GM10248 (cell line): ENCODE results near the gene PAPPA2.

ENCODE experiments used
- CTCF ChIA-PET: fragments of 300-600 bp; sonication (Branson Sonifier 250); formaldehyde crosslinking; extraction: SDS; loops from one replicate; lab custom pipeline; 2021; ENCODE audit warnings: antibody characterized with exemption; lab: Yijun Ruan, JAX
- POLR2A ChIA-PET: fragments of 350-650 bp; sonication (Branson Sonifier 250); formaldehyde crosslinking; extraction: SDS; loops from one replicate; lab custom pipeline; 2020; ENCODE audit warnings: antibody characterized with exemption; lab: Yijun Ruan, JAX
- DNase-seq: peaks from one replicate; pipeline ENCODE4 v3.0.0; 2012; ENCODE audit errors: extremely low spot score
- CTCF ChIP-seq: IDR thresholded peaks from 2 replicates; pipeline ENCODE4 v1.5.1; 2012; ENCODE audit warnings: mild to moderate bottlenecking, low read depth; ENCODE audit errors: extremely low read depth, missing control alignments, control extremely low read depth

PAPPA2 gene

GRCh38 chr1:176485083-176485482 is 22.1 kb downstream of the PAPPA2 start:
- ChIA-PET CTCF (no interaction called here), POLR2A (no interaction called here)
- no peak for DNase-seq
- no peak for TF ChIP-seq CTCF

DNA sequence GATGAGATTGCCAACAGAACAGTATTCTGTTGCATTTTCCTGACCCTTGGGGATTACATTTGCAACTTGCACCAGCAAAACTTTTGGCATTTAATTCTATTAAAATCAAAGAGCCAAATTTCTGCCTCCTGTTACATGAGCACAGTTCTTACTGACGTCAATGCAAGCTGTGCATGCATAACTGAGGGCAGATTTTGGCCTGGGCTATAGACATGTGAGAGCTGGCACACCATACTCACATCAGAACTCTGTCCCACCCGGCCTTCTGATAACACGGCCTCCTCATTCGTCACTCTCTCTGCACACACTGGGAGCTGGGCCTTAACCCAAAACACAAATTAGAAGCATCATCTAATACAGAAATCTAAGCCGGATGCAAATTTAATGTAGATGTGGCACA is 31.5 kb downstream of the PAPPA2 start:
- CTCF ChIA-PET, result no interaction called here
- DNase-seq, result no peak
- POLR2A ChIA-PET, result no interaction called here
- no peak for TF ChIP-seq CTCF

DNA sequence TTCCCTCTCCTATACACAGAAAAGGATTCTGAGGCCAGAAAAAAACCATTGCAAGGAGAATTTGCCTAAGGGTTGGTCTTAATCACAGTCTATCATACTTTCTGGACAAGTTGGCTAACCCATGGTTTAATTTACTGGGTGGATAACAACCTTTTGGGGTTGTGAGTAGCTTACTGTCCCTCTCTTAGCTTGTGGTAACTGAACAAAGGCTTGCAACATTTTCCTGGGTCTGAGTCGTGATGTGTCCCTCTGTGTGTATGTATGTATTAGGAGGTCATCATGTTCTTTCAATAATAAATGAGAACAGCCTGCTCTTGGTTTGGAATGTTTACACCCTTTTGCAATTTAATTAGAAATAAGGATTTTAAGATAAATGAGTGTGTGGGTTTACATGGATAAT is 36.7 kb downstream of the PAPPA2 start:
- TF ChIP-seq CTCF, result no peak
- POLR2A ChIA-PET, result no interaction called here
- CTCF ChIA-PET, result interaction anchor here (1.0 kb wide), 1 partner anchor 13 kb away, joined by 3 read pairs; no protein-coding TSS in a partner anchor
- DNase-seq, result no peak

DNA sequence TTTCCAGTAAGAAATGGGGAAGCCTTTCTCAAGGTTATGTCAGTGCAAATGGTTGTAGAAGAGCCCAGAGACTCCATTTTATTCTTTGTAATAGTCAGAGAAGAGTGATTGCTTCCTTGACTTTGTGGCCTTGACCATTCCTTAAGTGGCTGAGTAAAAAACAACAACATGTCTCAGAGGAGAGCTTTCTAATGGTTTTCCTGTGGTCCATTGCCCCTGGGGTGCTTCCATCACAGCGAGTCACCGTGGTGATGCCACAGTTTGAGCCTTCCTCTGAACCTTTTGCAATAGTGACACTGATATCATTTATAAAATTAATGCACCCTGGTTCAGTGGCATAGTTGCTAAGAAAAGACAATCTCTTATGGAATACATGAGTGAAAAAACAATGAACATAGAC is 38.6 kb downstream of the PAPPA2 start:
- POLR2A ChIA-PET, result interaction anchor here (0.6 kb wide), 1 partner anchor 12 kb away, joined by 3 read pairs; no protein-coding TSS in a partner anchor
- no peak for DNase-seq
- CTCF ChIA-PET, result interaction anchor here (1.0 kb wide), 1 partner anchor 9 kb away, joined by 3 read pairs; no protein-coding TSS in a partner anchor
- TF ChIP-seq CTCF, result no peak

- POLR2A ChIA-PET, result no interaction called here
- no peak for TF ChIP-seq CTCF
- CTCF ChIA-PET, result no interaction called here
- no peak for DNase-seq
Measured at GRCh38 chr1:176504848-176505553, 42.0 kb downstream of the PAPPA2 start.

DNA sequence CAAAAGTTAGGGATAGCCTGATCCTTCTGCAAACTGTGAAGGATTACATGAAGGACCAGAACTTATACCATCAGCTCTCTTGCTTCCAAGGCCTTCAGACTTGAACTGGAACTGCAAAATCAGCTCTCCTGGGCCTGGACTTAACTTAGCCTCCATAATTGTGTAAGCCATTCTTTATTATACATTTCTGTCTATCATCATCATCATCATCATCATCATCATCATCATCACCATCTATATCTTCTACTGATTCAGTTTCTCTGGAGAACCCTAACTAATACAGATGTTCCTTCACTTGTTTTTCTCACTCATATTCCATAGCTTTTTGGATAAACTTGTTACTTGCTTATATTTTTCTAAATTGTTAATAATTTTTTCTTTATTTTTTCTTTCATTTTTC is 50.0 kb downstream of the PAPPA2 start:
- ChIA-PET POLR2A (no interaction called here), CTCF (interaction anchor here (0.6 kb wide), 1 partner anchor 8 kb away, joined by 3 read pairs; no protein-coding TSS in a partner anchor)
- TF ChIP-seq CTCF, result no peak
- no peak for DNase-seq
